DLD1 (cell line): ENCODE data around the gene RFNG.

Experiments used
- in situ Hi-C: cut with HindIII; loops from 2 replicates; pipeline ENCODE4 v1.10.0; 2017; ENCODE audit warnings: low sequenced_read_pairs

RFNG gene

GRCh38 chr17:82004517-82005455 lies 46.8 kb downstream of the RFNG start:
- in situ Hi-C loops: no loop called here

GRCh38 chr17:82003411-82004381 lies 47.9 kb downstream of the RFNG start:
- in situ Hi-C loops: no loop called here

- in situ Hi-C loops: no loop called here
Measured at GRCh38 chr17:82001571-82002056, 50.0 kb downstream of the RFNG start.

- in situ Hi-C loops: no loop called here
Measured at GRCh38 chr17:82000803-82001570, 50.6 kb downstream of the RFNG start.

GRCh38 chr17:81999976-82000802 lies 51.4 kb downstream of the RFNG start:
- in situ Hi-C loops: no loop called here

- in situ Hi-C loops: no loop called here
Measured at GRCh38 chr17:81999587-81999975, 52.0 kb downstream of the RFNG start.

GRCh38 chr17:81998691-81999438 lies 52.7 kb downstream of the RFNG start:
- in situ Hi-C loops: no loop called here

GRCh38 chr17:81998212-81998611 lies 53.4 kb downstream of the RFNG start:
- in situ Hi-C loops: no loop called here
